Measurements from ENCODE around the gene OR5AR1. TPM values are rescaled to one million over a fixed set of nuclear protein-coding genes. Genes with fewer than 3 reads are reported as not detected.
A peak's percentile ranks its signal among the peaks of the same experiment; 100 is the strongest.
"Not testable (repeated sequence)": the region's sequence is repeated elsewhere in the genome, so short reads cannot be mapped to it uniquely, and the experiment has no call there.

OR5AR1 gene
- polyA plus RNA-seq (2013, experiment 1 of 2; ENCODE audit: insufficient read length), result not detected
- not detected for polyA plus RNA-seq (2013, experiment 2 of 2; ENCODE audit: insufficient read length)

DNA sequence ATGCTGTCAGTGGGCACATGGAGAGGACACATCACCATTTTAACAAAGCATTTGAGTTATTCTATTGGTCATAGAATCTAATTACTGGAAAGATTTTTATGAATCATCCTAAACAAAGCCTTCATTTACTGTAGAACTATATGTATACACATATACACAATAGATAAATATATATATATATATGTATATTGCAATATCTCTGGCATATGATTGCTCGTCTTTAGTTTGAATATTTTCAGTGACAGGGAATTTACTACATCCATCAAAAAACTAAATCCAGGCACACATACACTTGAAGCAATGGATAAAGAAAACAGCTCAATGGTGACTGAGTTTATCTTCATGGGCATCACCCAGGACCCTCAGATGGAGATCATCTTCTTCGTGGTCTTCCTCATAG is at the start of gene OR5AR1:
TSS of gene OR5AR1 (plus strand) at position 301 of the 400 bp plus-strand sequence. CDS start at position 301, 0 bp downstream.
- DNase-seq, result no peak

DNA sequence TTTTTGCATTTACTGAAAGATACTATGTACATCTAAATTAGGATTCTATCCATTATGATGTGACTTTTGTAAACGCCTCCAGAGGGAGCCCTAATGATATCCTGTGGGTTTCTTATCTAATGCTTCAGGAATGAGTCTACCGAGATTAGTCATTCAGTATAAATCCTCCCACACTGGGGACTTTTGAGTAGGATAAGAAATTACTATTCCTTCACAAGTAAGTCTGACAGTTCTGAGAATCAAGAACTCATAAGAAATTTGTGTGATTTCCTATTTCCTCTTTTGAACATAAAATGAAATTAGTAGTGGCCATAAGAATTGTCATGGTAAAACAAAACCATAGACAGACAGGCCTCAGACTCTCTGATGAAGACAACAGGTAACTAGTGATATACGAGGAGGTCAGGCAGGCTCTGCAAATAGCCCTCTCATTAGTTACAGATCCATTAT is 38.8 kb upstream of the OR5AR1 start:
- DNase-seq, result peak; percentile 59

DNA sequence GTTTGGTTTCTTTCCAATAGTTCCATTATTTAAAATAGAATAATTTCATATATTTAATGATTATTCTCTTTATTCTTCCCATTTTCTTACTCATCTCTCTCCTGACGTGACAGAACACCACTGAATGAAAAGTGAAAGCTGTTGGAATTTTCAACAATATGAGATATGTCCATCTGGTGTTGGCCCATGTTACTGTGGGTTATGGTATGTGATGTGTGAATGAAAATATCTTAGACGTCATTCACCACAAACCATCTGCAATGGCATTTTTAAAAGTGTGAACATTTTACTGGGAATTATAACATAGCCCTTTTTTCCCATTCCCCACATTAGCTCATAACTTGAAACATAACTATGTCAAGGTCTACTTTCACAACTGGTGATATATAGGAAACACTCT is 37.5 kb upstream of the OR5AR1 start:
- peak; percentile 17 for DNase-seq

DNA sequence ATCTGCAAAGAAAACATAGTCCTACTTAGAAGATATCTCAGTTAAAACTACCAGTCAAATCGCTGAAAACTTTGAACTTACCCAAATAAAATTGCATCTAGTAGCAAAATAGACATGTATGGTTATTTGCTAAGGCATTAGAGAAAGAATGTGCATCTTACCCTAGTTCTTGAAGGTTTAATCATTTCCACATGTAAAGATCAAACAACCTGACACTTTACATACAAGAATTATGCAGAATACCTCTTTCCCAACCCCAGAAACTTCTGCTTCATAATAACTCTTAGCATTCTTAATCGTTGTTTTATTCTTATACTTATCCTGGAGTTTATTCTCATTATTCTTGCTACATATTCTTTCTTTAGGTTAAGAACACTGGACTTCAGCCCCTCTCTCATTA is 31.2 kb upstream of the OR5AR1 start:
- DNase-seq, result no peak

DNA sequence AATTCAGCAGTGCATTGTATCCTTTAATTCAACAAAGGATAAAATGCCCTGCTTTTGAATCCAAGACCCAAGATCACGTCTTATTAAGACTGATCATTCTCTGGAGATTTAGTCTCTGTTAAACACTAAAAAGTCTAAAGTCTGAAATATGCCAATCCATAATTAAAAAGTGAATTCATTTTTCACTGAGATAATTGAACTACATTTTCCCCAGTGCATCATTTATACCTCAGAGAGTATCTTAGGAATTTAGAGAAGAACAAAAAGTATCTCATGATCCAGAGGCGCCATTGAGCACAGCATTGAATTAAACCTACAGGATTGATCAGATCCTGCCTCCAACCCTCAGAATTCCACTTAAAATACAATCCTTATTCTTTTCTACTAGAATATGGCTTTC is 26.6 kb upstream of the OR5AR1 start:
- no peak for DNase-seq

DNA sequence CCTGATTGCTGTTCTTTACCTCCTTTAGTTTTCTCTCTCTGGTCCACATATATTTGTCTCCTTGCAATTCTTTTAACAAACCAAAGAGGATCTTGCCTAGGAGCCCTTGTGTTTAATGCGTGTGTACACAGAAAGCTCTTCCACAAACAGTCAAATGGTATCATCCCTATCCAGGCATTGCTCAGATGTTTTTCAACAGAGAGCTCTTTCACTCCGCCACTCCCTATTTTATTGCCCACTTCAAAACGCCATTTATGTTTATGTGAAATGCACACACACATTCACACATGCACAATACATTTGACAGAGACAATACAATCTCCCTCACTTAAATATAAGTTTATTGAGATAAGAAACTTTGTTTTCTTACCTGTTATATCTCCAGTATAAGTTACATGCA is 26.0 kb upstream of the OR5AR1 start:
- DNase-seq, result no peak

DNA sequence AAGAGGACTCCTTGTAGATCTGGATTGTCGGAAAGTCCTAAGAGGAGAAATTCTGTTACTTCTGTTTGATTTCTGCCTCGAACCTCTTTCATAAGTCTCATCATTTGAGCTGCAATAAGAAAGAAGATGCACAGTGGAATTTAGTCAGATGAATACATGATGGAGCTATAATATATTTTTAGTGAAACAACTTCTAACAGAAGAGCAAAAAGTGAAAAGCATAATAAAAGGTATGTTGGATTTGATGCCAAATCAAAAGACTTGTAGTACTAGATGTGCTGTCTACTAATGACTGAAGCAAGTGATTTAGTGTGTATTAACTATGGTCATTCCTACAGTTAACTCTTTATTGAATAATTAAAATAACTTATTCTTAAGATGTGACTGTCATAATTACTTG is 21.1 kb upstream of the OR5AR1 start, which contains the start of gene OR5AP2:
TSS of gene OR5AP2 (minus strand) at position 101 of the 400 bp plus-strand sequence. CDS start at position 101, 0 bp downstream.
- DNase-seq, result no peak

DNA sequence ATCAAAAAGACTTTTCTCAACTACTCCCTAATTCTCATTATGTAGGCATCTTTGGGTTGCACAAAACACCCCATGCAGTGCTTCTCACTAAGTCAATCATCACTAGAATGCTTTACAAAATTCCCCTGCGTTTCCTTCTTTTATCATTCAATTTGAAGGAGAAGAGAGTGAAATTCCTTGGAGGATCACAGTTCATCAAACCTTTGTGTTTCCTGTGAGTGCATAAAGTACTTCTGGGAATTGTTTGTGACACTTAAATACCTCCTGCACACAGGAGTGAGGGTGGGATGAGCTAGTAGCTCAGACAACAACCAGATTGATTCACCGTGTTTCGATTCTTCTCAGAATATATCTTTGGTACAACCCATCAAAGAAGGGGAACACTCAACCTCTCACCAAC is 3.7 kb upstream of the OR5AR1 start:
- no peak for DNase-seq

DNA sequence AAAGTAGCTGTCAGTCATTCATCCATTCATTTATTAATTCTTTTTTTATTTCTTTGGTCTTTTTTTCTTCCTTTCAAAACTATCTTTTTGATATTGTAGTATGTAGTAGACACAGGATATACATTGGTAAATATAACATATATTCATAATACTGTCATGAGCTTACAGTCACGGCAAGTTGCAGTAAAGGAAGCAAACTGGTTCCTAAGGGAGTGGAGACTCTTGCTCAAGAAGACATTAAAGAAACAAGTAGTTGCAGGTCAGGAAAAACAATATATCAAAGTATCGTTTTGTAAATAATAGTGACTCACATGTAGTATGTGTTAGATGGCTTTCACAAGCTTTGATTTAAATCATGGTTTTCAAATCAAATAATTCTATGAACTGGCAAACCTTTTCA is 7.5 kb downstream of the OR5AR1 start:
- no peak for DNase-seq

DNA sequence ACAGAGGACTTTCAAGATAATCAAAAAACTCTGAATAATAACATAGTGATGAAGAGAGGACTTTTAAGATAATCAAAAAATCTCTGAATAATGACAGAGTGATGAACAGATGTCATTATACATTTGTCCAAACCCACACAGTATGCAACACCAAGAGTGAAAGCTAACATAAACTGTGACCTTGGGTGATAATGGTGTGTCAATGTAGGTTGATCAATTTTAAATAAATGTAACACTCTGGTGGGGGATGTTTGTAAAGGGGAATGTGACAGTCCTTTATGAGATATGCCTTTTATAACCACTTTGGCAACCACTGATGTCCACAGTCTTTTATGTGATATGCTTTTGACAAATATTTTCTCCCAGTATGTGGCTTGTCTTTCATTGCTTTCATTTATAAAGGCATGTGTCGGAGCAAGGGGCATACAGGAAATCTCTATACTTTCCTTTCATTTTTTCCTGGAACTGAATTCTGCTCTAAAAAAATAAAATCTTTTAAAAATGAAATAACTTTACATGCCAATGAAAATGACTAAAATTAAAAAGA is 25.1 kb downstream of the OR5AR1 start:
- DNase-seq, result no peak

DNA sequence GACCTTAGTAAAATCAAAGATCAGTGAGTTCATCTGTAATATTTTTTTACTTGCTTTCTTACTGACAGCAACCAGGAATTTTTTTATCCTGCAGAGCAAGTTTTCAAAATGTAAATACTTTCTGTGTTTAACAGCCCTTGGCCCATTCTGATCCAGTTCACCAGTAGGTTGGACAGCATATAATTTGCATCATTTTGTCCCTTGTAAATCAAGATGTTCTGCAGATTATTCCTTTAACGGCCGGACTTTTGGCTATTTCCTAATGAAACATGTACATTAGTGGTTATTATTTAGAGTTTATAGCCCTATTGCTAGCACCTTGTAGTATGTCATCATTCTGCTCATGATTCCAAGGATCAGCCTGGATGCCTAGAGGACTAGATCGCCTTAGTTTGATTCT is 27.7 kb downstream of the OR5AR1 start:
- not testable (repeated sequence) for DNase-seq

DNA sequence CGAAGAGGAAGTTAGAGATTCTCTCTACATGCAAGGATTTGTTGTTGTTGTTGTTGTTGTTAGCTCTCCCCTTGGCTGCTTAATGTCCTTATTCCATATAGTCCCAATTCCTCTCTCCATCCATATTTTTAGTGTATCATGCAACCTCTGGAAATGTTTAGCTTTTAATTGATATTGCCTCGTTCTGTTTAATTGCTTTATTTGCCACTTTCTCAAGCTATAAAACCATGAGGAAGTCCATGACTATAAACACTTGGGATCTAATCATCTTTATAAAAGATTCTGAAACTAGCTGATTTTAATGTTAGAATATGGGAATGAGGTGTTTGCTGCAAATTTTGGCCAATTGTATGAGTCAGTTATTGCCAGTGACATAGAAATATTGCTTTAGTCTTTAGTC is 29.9 kb downstream of the OR5AR1 start:
- DNase-seq, result no peak

DNA sequence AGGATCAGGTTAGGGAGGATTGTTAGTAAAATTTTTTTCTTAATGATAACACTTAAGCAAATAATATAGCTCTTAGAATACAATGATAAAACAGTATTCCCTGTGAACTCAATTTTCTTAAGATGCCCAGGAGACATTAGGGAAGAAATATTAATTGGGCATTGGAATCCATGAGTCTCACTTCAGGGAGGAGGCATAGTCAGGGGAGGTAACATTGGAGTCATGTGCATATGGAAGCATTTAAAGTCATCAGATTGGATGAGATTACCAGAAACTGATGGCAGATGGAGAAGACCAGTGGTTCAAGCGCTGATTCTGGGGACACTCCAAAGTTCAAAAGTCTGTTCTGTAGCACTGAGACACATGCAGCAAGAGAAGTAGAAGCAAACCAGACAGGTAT is 35.3 kb downstream of the OR5AR1 start, which contains the start of gene OR9G1:
TSS of gene OR9G1 (plus strand) at position 301 of the 400 bp plus-strand sequence. CDS start 1,293 bp downstream, outside the sequence.
- DNase-seq, result no peak

DNA sequence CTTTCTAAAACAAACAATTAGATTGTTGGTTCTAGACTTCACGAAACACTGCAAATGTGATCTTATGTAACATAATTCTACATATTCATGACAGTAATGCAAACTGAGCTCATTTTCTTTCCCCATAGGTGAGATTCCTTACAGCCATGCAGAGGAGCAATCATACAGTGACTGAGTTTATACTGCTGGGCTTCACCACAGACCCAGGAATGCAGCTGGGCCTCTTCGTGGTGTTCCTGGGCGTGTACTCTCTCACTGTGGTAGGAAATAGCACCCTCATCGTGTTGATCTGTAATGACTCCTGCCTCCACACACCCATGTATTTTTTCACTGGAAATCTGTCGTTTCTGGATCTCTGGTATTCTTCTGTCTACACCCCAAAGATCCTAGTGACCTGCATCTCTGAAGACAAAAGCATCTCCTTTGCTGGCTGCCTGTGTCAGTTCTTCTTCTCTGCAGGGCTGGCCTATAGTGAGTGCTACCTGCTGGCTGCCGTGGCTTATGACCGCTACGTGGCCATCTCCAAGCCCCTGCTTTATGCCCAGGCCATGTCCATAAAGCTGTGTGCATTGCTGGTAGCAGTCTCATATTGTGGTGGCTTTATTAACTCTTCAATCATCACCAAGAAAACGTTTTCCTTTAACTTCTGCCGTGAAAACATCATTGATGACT is 36.9 kb downstream of the OR5AR1 start:
- DNase-seq, result no peak

DNA sequence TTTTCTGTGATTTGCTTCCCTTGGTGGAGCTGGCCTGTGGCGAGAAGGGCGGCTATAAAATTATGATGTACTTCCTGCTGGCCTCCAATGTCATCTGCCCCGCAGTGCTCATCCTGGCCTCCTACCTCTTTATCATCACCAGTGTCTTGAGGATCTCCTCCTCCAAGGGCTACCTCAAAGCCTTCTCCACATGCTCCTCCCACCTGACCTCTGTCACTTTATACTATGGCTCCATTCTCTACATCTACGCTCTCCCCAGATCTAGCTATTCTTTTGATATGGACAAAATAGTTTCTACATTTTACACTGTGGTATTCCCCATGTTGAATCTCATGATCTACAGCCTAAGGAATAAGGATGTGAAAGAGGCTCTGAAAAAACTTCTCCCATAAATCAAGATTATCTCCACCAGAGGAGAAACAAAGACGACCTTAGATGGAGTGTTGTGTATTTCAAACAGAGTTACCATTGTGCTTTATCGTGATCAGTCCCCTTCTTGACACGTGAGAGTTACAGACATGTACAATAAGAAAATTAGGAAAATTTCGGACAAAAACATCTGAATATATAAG is 37.5 kb downstream of the OR5AR1 start:
- DNase-seq, result no peak

DNA sequence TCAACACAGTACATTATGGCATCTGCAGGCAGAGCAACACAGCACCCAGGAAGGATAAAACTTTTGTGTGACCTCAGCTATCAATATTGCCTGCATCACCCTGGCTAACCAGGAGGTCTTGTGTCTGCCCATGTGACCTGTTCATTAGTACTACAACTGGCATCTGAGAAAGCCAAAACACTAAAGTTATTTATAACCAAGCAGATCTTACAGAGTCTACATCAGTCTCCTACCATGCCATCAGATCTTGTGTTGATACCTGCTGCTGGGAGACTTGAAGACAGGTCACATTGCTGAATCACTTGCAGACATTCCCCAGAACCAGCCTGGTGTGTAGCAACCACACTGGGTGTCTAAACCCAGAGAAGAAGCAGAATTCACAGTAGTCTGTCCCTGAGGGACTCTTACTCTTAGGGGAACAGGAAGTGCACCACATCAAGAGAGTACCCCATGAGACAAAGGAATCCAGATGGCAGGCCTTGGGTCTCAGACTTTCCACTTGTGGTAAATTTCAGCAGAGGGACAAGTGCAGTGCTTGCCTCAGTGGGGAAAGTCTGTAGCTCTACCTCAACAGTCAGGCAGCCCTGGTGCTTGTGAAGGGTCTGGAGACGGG is 42.4 kb downstream of the OR5AR1 start:
- no peak for DNase-seq

DNA sequence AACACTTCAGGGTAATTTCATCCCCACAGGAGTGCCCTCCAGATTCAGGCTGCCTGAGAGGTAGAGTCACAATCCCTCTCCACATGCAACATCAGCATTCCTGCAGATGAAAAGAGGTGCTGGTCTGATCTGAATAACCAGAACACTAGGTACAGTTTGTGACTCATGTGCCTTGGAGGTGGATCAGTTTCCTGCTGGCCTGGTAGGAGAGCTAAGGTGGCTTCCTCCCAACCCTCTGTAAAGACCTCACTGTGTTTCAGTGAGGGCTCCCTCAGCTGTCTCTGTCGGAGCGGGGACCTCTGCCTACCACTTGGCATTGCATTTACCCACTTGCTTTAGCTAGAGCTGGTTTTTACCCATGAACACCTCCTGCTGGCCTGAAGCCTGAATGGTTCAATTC is 43.0 kb downstream of the OR5AR1 start:
- no peak for DNase-seq

DNA sequence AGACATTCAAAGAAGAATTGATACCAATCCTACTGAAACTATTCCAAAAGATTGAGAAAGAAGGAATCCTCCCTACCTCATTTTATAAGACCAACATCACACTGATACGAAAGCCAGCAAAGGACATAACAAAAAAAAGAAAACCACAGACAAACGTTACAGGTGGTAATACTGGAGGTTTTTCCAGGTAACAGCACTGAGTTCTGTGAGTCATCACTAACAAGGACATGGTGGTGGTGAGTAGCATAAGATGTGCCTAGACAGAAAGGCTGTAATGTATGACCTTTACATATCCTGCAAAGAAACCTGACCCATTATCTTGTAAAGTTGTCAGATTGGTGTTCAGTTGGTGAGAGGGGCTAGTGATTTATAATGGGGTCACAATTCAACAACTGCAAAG is 50.7 kb downstream of the OR5AR1 start:
- DNase-seq, result no peak
